ENCODE results near the gene MESP1.

The MESP1 gene

DNA sequence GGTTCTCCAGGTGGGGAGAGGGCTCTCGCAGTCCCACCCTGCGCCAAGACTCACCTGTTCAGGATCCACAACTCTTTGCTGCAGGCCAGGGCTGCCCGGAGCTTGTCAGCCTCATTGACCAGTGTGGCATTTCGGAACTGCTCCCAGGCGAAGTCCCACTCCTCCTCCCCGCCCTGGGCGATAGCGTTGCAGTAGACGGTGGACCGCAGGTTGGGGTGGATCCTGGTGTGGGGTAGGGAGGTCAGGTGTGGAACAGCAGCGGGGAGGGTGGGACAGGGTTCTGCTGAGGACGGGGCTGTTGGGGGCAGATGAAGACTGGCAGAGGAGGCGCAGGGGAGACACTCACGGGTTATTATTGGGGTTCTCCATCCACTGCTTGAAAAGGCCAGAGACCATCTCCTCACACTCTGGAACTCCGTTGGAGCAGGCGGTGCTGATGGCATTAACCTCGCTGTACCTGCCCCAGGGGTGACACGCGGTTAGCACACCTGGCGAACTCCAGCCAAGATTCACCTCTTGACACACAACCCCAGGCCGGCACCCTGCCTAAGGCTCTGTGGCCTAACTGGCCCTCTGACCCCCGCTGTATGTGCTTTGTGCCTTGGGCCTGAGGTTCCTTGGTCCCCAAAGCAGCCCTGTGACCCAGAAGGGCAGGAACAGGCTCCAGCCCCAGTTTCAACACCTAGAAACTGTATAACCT lies 41.2 kb upstream of the MESP1 start:
- TF ChIP-seq, protein P1, sequence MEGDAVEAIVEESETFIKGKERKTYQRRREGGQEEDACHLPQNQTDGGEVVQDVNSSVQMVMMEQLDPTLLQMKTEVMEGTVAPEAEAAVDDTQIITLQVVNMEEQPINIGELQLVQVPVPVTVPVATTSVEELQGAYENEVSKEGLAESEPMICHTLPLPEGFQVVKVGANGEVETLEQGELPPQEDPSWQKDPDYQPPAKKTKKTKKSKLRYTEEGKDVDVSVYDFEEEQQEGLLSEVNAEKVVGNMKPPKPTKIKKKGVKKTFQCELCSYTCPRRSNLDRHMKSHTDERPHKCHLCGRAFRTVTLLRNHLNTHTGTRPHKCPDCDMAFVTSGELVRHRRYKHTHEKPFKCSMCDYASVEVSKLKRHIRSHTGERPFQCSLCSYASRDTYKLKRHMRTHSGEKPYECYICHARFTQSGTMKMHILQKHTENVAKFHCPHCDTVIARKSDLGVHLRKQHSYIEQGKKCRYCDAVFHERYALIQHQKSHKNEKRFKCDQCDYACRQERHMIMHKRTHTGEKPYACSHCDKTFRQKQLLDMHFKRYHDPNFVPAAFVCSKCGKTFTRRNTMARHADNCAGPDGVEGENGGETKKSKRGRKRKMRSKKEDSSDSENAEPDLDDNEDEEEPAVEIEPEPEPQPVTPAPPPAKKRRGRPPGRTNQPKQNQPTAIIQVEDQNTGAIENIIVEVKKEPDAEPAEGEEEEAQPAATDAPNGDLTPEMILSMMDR (IDR thresholded peaks at IDR 0.05): no peak

DNA sequence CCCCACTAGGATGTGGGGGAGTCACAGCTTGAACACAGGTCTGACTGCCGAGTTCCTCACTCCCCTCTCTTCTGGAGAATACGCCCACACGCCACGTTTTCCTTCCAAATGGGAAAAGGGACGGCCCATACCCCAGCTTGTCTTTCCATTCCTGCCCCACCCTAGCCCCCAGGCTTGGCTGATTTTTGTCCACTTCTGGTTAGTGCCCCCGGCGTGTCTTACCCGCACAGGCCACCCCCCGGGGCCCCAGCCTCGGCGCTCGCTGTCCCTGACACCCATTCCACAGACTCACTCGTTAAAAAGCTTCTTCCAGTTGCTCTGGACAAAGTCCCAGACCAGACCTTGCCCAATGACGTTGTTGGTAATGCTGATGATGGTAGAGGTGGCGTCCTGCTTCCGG lies 39.6 kb upstream of the MESP1 start:
- TF ChIP-seq, protein P1 (IDR thresholded peaks at IDR 0.05): no peak

DNA sequence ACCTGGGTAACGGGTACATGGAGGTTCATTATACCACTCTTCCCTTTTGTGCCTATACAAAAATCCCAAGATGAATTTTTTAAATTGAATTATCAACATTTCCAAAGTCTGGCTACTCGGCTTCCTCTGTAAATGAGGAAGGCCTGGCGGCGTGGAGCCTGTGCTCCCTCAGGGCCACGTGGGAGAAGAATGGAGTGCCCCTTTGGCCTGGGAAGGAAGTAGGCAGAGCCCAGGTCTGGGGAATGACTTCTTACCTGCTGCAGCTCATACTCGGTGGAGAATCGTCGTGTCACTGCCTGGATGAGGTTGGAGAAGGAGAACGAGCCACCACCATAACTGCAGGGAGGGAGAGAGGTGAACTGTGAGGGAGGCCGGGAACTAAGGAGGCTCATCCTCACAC lies 39.2 kb upstream of the MESP1 start:
- TF ChIP-seq, protein P1 (IDR thresholded peaks at IDR 0.05): no peak

DNA sequence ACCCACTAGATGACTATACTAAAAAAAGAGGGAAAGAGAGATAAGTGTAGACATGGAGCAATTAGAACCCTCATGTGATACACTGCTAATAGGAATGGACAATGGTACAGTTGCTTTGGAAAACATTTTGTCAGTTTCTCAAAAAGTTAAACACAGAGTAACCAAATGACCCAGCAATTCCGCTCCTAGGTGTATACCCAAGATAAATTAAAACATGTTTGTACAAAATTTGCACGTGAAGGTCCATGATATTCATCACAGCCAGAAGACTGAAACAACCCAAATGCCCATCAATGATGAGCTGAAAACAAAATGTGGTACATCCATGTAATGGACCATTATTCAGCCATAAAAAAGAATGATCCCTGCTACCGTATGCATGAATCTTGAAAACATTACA lies 36.9 kb upstream of the MESP1 start:
- TF ChIP-seq, protein P1 (IDR thresholded peaks at IDR 0.05): no peak

DNA sequence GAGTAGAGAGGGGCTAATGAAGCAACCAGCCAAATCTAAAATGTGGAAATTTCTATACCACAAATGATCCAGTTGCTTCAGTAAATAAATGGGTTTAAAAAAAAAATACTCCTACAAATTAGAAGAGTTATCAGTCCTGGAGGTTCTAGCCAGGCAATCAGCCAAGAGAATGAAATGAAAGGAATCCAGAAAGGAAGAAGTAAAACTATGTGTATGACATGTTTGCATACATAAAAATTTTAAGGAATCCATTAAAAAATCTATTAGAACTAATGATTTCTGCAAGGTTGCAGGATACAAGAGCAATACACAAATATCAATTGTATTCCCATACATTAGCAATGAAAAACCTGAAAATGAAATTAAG lies 34.7 kb upstream of the MESP1 start:
- TF ChIP-seq, protein P1 (IDR thresholded peaks at IDR 0.05): no peak

DNA sequence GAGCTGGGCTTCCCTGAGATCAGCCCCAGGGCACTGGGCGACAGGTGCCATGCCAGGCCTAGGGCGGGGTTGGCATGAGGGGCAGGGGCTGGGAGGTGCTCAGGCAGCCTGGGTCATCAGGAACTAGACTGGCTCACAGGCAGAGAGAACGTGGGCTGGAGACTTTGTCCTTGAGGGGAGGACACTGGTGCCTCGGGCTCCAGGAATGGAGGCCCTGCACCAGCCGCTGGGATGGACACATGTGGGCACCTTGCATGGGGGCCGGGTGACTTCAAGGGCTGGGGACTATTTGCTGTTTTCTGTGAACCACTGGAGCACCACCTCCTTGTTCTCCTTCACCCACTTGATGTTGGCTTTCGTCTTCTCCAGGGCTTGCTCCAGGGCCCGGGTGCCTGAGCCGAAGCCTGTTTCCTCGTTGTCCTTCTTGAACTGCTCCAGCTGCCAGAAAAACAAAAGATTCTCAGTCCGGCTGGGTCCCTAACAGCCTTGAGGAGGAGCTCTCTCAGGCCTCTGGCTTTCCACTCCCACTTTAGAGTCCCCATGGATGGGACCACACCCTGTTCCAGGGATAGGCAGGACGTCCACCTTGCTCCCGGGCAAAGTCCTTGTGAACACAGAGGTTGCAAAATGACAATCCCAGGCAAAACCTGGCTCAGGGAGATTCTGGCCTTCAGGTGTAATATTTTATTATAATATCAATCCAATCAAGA lies 34.2 kb upstream of the MESP1 start:
- TF ChIP-seq, protein P1 (IDR thresholded peaks at IDR 0.05): no peak

DNA sequence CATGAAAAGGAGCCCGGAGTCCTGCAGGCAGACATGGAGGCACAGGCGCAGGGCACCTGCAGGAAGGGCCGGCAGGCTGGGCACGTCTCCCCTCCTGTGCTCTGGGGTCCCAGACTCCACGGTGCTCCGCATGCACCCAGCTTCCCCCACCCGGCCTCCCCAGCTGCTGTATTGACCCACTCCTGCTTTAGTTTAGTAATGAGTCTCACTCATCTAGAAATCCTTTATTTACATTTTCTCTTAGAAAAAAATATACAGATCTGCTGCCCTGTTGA lies 33.6 kb upstream of the MESP1 start:
- TF ChIP-seq, protein P1 (IDR thresholded peaks at IDR 0.05): no peak

Data from LNCAP (cell line).